Left renal cortex interstitium (tissue), 4 donors: ENCODE data around the gene FZD2. TPM values are rescaled to one million over a fixed set of nuclear protein-coding genes. Genes with fewer than 3 reads are reported as not detected.
A peak's percentile ranks its signal among the peaks of the same experiment; 100 is the strongest.
"Not testable (repeated sequence)": the region's sequence is repeated elsewhere in the genome, so short reads cannot be mapped to it uniquely, and the experiment has no call there.

ENCODE experiments used
- DNase-seq, 4 donors: peaks; one replicate each; pipeline ENCODE4 v3.0.0-alpha.2; 2013; ENCODE audit warnings: low read depth in 4 of 4, low spot score in 2 of 4, missing footprints in 1 of 4
- polyA plus RNA-seq, 4 donors: library from polyadenylated mRNA; unstranded; fragments of 120-200 nt; gene quantifications; one replicate each; pipeline ENCODE4 v1.2.1, GENCODE V29; 2013; ENCODE audit not compliant: insufficient read length in 4 of 4

The FZD2 gene
- polyA plus RNA-seq, 4 donors: 26.0 to 55.1 (median 38.1) TPM

DNA sequence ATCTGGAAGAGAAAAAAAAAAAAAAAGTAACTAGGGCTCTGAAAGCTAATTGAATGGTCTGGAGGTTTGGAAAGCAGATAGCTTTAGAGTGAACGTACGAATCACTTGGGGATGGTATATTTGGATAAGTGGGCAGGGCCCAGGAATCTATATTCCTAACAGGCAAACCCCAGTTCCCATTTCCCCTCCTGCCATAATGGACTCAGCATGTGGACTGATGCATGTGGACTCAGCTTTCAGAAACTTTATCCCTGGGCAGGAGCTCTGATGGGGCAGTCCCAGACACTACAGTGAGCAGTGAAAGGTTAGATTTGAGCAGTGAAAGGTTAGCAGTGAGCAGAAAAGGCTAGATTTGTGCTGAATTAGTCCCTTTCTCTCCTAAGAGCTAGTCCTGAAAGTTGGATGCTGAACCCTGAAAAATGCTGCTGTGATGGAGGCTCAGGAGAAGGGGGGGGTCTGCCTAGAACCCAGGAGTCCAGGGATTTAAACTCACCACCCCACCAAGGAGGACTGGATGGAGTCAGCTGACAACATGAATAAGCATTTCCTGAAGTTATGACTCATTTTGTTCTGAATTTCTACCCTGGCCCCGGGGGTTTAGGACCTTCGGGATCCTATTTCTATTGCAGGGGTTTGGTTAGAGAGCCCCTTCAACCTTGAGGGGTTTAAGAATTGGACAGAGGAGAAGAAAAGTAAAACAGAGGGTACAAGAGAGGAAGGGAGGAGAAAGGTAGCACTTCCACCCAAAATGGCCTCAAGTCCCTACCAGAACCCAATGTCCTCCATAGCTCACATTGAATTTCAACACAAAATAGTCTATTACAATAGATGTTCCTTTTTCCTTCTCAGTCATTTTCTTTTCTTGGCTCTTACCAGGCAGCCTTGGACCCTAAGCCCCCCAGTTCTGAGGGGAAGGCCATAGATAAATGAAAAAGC lies 10.3 kb upstream of the FZD2 start:
- DNase-seq: no peak

DNA sequence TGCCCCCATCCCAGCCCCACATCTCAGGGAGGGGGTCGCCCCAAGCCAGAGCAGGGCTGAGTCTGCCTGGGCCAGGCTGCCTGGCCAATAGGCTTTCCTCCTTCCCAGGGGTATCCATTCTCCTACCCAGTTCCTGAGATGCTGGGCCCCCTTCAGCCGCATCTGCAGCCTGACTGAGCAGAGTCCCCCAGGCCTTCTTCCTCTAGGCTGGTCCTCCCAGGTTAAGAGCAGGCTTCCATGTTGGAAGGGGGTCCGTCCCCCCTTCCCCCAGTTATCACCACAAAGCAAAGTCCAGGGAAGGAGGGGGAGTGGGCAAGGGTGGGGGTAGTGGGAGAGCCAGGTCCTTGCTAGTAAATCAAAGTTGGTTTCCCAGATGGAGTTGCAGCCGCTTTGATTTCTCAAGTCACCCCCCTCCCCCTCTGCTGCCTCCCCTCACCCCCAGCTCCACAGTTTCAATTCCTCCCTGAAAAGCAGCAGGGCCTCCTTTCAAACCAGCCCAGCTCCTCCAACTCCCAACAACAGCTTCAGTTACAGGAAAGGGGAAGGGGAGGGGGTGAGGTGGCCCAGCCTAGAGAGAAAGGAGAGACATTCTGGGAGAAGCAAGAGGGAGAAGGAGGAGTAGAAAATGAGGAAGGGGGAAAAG lies 9.5 kb upstream of the FZD2 start:
- DNase-seq: peak in 1 of 4 donors; percentile 76

DNA sequence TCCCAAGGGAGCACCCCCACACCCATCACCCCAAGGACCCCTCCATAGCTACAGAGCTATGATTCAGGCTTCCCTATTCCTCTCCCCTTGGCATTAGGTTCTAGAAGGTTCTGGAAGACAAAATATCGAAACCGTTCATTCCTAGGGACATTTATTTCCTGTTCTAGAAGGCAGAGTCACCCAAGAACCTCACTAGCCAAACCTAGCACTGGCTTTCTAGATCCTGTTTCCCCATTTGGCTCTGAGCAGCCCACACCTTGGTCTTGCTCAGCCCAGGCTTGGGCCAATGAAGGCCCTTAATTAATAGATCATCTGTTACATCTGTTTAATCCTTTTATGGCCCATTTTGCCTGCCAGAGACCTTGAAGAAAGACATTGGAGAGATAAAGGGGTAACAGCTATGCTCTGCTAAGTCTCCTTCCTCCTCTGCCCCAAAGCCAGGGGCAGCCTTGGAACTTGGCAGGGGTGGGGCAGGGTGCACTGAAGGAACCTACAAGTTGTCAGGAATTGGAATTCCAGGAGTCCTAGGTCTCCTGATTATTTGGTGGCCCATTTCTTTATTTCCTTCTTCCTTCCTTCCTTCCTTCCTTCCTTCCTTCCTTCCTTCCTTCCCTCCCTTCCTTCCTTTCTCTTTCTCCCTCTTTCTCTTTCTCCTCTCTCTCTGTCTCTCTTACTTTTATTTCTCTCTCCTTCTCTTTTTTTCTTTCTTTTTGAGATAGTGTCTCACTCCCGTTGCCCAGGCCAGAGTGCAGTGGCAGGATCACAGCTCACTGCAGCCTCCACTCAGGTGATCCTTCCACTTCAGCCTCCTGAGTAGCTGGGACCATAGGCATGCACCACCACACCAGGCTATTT lies 8.7 kb upstream of the FZD2 start:
- DNase-seq: no peak

DNA sequence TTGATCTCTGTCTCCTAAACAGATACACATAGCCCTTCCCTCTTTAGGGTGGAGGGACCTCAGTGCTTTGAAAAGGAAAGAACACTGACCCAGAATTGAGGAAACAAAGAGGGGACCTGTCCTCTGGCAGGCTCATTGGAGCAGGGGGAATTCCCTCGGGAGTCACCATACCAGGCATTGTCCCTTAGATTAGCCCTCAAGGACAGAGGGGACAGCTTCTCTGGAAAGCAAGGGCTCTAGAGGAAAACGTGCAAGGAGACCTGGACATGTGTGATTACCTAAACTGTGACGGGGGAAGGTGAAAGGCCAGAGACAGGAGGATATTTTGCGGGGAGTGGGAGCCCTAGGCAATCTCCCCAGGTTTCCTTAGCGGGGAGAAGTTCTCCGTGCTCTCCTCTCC lies 7.6 kb upstream of the FZD2 start:
- no peak for DNase-seq

GRCh38 chr17:44552361-44552760 lies 4.9 kb upstream of the FZD2 start:
- DNase-seq: no peak

DNA sequence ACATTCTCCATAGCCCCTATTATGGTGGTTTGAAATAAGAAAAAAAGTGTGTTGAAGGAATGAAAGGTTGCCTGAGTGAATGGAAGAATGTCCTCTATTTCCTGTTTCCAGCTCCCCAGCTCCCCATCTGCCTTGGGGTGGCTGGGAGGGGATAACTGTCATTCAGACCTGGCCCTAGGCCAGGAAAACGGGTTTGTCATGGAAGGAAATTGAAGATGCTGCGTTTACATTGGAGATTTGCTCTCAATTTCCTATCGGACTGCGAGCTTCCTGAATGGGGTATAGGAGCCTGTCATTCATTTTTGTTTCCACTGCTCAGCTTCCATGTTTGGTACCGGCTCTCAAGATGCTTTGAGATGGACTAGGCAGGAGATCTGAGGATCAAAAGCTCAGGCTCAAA lies 2.2 kb upstream of the FZD2 start:
- DNase-seq: no peak

DNA sequence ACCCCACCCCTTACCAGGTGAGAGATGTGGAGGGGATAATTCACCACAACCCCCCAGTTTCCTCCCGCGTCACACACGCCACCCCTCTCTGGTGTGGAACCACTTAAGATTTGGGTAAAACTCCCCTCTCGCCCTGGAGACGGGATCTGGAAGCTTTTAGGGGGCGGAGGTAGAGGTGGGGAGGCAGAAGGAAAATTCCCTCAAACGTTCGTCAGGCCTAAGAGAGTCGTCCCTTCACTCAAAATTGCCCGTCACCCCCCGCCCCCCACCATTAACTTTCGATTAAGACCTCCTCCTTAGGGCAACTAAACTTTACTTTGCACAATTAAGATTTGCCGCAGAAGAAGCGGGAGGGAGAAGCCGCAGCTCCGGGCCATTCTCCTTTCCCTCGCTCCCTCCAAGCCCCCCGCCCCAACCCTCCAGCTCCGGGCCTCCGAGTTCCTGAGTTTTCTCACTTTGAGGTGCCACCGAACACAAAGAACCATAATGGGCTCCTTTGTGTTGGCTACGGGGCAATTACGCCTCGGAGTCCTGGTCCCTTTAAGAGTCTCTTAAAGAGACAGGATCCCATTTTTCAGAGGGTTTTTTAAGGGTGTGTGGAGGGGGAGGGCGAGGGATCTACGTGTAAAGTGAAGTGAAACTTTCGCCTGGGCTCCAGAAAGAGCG lies 985 bp upstream of the FZD2 start:
- no peak for DNase-seq

DNA sequence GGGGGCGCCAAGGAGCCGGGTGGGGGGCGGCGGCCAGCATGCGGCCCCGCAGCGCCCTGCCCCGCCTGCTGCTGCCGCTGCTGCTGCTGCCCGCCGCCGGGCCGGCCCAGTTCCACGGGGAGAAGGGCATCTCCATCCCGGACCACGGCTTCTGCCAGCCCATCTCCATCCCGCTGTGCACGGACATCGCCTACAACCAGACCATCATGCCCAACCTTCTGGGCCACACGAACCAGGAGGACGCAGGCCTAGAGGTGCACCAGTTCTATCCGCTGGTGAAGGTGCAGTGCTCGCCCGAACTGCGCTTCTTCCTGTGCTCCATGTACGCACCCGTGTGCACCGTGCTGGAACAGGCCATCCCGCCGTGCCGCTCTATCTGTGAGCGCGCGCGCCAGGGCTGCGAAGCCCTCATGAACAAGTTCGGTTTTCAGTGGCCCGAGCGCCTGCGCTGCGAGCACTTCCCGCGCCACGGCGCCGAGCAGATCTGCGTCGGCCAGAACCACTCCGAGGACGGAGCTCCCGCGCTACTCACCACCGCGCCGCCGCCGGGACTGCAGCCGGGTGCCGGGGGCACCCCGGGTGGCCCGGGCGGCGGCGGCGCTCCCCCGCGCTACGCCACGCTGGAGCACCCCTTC lies 484 bp downstream of the FZD2 start:
- no peak for DNase-seq

DNA sequence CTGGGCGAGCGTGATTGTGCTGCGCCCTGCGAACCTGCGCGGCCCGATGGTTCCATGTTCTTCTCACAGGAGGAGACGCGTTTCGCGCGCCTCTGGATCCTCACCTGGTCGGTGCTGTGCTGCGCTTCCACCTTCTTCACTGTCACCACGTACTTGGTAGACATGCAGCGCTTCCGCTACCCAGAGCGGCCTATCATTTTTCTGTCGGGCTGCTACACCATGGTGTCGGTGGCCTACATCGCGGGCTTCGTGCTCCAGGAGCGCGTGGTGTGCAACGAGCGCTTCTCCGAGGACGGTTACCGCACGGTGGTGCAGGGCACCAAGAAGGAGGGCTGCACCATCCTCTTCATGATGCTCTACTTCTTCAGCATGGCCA lies 1.0 kb downstream of the FZD2 start:
- DNase-seq: no peak

DNA sequence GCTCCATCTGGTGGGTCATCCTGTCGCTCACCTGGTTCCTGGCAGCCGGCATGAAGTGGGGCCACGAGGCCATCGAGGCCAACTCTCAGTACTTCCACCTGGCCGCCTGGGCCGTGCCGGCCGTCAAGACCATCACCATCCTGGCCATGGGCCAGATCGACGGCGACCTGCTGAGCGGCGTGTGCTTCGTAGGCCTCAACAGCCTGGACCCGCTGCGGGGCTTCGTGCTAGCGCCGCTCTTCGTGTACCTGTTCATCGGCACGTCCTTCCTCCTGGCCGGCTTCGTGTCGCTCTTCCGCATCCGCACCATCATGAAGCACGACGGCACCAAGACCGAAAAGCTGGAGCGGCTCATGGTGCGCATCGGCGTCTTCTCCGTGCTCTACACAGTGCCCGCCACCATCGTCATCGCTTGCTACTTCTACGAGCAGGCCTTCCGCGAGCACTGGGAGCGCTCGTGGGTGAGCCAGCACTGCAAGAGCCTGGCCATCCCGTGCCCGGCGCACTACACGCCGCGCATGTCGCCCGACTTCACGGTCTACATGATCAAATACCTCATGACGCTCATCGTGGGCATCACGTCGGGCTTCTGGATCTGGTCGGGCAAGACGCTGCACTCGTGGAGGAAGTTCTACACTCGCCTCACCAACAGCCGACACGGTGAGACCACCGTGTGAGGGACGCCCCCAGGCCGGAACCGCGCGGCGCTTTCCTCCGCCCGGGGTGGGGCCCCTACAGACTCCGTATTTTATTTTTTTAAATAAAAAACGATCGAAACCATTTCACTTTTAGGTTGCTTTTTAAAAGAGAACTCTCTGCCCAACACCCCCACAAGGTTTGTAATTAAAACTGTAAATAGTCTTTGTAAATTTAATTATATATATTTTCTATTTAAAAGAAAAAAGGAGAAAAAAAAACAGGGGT lies 1.7 kb downstream of the FZD2 start:
- no peak for DNase-seq

DNA sequence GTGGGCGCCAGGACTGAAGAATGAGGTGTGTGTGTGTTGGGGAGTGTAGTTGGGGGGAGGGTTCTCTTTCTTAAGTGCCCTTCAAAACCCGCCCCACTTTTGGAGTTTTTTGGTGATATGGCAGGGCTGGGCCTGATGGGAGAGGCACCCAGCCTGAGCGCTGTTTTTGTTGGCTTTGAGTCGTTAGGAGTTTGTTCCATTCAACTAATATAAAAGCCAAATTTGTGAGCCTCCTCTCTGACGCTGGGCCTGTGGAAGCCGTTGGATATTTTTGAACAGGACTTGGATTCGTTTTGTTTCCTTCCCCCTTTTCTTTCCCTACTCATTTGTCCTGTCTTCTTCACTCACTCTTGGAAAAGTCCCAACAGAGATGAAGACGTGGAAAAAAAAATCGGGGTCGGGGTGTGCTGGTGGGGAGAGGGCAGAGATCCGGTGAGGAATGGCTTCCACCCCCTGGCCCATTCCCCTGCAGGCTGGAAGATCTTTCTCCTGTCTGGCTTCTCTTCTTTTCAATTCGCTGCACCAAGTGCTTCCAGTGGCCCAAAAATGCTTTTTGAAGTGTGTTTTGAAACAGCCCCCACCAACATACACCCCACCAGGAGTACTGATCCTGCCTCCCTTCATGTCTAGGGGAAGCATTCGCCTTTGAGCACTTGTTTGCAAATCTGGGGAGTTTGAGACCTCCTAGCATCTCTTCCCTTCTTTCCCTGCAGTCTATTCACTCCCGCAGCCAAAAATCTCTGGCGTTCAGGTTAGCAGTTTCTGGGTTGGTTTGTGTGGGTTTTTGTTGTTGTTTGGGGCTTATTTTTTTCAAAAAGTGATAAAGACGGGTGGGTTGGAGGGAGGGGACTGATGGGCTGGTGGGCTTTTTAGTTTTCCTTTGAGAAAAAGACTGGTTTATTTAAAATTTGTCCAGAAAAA lies 2.6 kb downstream of the FZD2 start:
- no peak for DNase-seq

DNA sequence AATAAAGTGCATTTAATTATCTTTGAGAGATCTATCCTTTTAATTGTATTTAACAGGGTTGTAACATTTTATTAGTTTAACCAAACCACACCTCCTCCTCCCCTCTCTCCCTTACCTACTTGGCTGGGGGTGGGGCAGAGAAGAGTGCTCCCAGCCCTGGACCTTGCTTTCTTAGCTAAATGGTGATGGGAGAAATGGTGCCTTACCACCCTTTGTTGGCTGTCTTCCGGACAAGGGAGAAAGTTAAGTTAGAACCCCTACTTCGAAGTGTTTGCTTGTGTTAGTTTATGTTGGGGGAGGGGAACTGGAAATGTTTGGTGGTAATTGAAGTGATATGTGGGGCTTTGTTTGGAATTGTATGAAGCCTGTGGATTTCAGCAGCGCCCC lies 3.9 kb downstream of the FZD2 start:
- DNase-seq: no peak

DNA sequence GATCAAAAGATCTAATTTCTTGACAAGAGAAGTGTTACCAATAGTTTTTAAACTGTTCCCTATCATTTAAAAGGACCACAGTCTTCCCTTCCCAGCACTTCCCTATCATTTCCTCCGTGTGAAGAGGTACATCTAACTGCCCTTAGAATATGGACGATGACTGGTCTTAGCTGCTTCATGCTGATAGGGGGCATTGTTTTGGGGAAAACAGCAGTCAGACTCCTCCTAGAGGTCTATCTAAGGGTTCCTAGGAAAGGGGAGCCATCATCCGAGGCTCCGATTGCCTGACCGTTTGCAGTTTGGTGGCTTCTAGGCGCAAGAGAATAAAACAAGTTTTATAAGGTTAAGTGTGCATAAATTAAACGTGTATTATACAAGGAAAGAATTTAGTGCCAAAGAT lies 7.1 kb downstream of the FZD2 start:
- DNase-seq: no peak

- DNase-seq: no peak
These were observed 8.7 kb downstream of the FZD2 start for GRCh38 chr17:44565866-44566443.

DNA sequence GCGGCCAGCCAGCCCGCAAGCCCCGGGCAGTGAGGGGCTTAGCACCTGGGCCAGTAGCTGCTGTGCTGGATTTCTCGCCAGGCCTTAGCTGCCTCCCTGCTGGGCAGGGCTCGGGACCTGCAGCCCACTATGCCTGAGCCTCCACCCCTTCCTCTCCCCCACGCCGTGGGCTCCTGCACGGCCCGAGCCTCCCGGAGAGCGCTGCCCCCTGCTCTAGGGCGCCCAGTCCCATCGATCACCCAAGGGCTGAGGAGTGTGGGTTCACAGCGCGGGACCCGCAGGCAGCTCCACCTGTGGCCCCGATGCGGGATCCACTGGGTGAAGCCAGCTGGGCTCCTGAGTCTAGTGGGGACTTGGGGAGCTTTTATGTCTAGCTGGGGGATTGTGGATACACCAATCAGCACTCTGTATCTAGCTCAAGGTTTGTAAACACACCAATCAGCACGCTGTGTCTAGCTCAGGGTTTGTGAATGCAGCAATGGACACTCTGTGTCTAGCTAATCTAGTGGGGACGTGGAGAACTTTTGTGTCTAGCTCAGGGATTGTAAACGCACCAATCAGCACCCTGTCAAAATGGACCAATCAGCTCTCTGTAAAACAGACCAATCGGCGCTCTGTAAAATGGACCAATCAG lies 11.1 kb downstream of the FZD2 start:
- DNase-seq: not testable (repeated sequence)

- DNase-seq: no peak
These were observed 11.9 kb downstream of the FZD2 start for GRCh38 chr17:44568945-44569858.
